ENCODE results near the gene MCU. TPM values are rescaled to one million over a fixed set of nuclear protein-coding genes. Genes with fewer than 3 reads are reported as not detected.
"Not testable (repeated sequence)": the region's sequence is repeated elsewhere in the genome, so short reads cannot be mapped to it uniquely, and the experiment has no call there.

The MCU gene
- total RNA-seq, 4 donors from 2014 or later: 13.2 to 29.8 (median 16.3) TPM

DNA sequence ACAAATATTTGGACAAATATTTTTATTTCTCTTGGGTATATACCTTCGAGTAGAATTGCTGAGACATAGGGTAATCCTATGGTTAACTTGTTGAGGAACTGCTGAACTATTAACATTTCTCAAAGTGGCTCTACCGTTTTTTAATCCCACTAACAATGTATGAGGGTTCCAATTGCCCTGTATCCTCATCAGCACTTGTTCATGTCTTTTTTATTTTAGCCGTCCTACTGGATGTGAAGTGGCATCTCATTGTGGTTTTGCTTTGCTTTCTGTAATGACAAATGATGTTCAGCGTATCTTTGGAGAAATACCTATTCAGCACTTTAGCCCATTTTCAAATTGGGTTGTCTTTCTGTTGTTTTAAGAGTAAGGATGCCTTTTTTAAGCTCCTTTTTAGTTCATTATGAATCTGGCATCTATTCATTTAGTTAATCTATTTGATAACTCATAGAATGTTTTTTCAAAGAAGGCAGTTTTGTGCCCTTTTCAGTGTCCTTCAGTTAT is 40.0 kb downstream of the MCU start:
- no peak for DNase-seq (ENCODE audit: low spot score)
- TF ChIP-seq, protein P1, sequence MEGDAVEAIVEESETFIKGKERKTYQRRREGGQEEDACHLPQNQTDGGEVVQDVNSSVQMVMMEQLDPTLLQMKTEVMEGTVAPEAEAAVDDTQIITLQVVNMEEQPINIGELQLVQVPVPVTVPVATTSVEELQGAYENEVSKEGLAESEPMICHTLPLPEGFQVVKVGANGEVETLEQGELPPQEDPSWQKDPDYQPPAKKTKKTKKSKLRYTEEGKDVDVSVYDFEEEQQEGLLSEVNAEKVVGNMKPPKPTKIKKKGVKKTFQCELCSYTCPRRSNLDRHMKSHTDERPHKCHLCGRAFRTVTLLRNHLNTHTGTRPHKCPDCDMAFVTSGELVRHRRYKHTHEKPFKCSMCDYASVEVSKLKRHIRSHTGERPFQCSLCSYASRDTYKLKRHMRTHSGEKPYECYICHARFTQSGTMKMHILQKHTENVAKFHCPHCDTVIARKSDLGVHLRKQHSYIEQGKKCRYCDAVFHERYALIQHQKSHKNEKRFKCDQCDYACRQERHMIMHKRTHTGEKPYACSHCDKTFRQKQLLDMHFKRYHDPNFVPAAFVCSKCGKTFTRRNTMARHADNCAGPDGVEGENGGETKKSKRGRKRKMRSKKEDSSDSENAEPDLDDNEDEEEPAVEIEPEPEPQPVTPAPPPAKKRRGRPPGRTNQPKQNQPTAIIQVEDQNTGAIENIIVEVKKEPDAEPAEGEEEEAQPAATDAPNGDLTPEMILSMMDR (IDR thresholded peaks at IDR 0.05): no peak
- no peak for ATAC-seq (ENCODE audit: low FRiP score)

GRCh38 chr10:72732521-72732920 is 40.6 kb downstream of the MCU start:
- TF ChIP-seq, protein P1 (IDR thresholded peaks at IDR 0.05): no peak
- no peak for DNase-seq (ENCODE audit: low spot score)
- no peak for ATAC-seq (ENCODE audit: low FRiP score)

DNA sequence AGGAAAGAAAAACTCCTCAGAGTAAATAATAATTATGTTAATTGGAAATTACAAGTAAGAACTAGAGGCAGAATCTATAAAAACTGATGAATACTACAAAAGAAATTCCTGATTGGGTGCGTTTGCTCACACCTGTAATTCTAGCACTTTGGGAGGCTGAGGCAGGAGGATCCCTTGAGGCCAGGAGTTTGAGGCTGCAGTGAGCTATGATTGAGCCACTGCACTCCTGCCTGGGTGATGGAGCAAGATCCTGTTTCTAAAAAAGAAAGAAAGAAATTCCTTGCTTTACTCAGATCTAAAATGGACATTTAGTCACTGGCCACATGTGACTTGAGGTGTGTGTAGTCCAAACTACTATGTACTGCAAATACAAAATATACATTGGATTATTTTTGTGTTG is 42.0 kb downstream of the MCU start:
- TF ChIP-seq, protein P1 (IDR thresholded peaks at IDR 0.05): no peak
- DNase-seq (ENCODE audit: low spot score): no peak
- ATAC-seq (ENCODE audit: low FRiP score): no peak

- no peak for ATAC-seq (ENCODE audit: low FRiP score)
- TF ChIP-seq, protein P1 (IDR thresholded peaks at IDR 0.05): no peak
- DNase-seq (ENCODE audit: low spot score): no peak
Observed at GRCh38 chr10:72735288-72735936, 43.5 kb downstream of the MCU start.

DNA sequence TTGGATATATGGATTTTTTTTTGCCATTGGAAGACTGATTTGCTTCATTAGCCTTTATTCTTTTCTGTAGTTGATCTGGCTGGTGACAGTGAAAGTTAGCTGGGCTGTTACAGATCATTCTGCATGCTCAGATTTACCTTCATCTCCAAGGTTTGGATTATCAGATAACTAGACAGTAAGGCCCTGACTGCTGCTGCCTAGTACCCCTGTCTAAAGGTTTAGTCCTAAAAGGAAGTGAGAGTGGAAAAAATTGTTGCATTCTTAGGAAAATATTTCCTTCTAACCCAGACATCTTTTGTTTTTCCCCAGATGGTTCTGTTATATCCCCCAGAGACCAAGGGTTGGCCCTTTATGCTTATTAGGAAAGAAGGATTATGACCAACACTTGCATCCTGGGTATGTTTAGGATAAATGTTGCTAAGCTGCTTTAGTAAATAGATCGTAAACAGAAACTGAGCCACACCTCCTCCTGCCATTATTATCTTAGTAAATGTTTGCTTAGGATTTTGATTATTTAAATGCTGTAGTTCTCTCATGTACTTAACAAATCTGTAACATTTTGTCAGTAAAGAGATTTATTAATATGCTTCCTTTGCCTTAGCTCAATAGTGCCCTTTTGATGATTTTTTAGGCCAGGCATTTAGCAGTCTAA is 44.4 kb downstream of the MCU start:
- no peak for ATAC-seq (ENCODE audit: low FRiP score)
- TF ChIP-seq, protein P1 (IDR thresholded peaks at IDR 0.05): no peak

DNA sequence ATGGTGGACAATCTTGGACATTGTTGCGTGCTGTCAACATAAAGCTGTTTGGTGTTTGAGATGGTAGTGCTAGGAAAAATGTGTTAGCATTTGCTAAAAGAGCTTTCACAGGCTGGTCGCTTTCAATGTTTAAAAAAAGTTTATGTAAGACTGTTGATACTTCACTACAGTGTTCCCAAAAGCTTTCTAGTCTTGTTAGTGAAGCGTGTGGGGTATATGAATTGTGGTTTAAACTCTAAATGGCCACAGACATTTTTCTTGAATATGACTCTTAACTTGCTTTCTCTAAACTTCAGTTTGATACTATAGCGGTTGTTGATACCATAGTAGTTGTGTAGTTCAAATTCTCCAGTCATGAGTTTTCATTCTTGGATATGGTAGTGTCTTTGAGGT is 44.9 kb downstream of the MCU start:
- DNase-seq (ENCODE audit: low spot score) (no peak), ATAC-seq (ENCODE audit: low FRiP score) (no peak)
- TF ChIP-seq, protein P1 (IDR thresholded peaks at IDR 0.05): no peak

More for the DNA sequence above, 44.4 kb downstream of the MCU start:
- no peak for DNase-seq (ENCODE audit: low spot score)

DNA sequence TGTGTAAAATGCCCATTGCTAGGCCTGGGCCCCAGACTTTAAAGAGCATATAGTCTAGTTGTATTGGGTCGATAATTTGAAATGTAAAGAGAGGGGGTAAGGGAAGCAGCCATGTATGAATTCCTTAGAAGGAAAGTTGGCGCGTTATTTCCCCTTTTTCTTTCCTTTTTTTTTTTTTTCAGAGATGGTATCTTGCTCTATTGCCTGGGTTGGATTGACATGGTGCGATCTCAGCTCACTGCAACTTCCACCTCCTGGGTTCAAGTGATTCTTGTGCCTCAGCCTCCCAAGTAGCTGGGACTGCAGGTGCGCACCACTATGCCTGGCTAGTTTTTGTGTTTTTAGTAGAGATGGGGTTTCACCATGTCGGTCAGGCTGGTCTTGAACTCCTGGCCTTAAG is 45.4 kb downstream of the MCU start:
- DNase-seq (ENCODE audit: low spot score); ATAC-seq (ENCODE audit: low FRiP score): not testable (repeated sequence)
